Measurements from ENCODE around the gene COTL1. TPM values are rescaled to one million over a fixed set of nuclear protein-coding genes. Genes with fewer than 3 reads are reported as not detected.

The COTL1 gene
- total RNA-seq, 1 donor from 2014 or later, result 16.3 TPM

GRCh38 chr16:84547546-84548061, 70.3 kb downstream of the COTL1 start:
- no peak for ATAC-seq

GRCh38 chr16:84546669-84547545, 71.0 kb downstream of the COTL1 start:
- no peak for ATAC-seq

GRCh38 chr16:84545114-84545737, 72.7 kb downstream of the COTL1 start:
- ATAC-seq, result no peak

GRCh38 chr16:84544031-84544773, 73.7 kb downstream of the COTL1 start:
- no peak for ATAC-seq

- ATAC-seq, result no peak
Measured at GRCh38 chr16:84543253-84543652, 74.6 kb downstream of the COTL1 start.

- no peak for ATAC-seq
Measured at GRCh38 chr16:84541999-84542817, 75.7 kb downstream of the COTL1 start.

- no peak for ATAC-seq
Measured at GRCh38 chr16:84540194-84540593, 77.7 kb downstream of the COTL1 start.

- ATAC-seq, result no peak
Measured at GRCh38 chr16:84538222-84538840, 79.5 kb downstream of the COTL1 start.

GRCh38 chr16:84537491-84538151, 80.3 kb downstream of the COTL1 start:
- ATAC-seq, result no peak

- no peak for ATAC-seq
Measured at GRCh38 chr16:84535851-84536250, 82.0 kb downstream of the COTL1 start.

GRCh38 chr16:84535408-84535807, 82.5 kb downstream of the COTL1 start:
- ATAC-seq, result no peak

- no peak for ATAC-seq
Measured at GRCh38 chr16:84534815-84535214, 83.1 kb downstream of the COTL1 start.

GRCh38 chr16:84532855-84533486, 84.9 kb downstream of the COTL1 start:
- no peak for ATAC-seq

- ATAC-seq, result peak; percentile 72
Measured at GRCh38 chr16:84532291-84532724, 85.6 kb downstream of the COTL1 start.

GRCh38 chr16:84531671-84532111, 86.2 kb downstream of the COTL1 start:
- peak; percentile 62 for ATAC-seq

GRCh38 chr16:84530590-84530989, 87.3 kb downstream of the COTL1 start:
- no peak for ATAC-seq

- ATAC-seq, result no peak
Measured at GRCh38 chr16:84529607-84530006, 88.3 kb downstream of the COTL1 start.

GRCh38 chr16:84528322-84528721, 89.6 kb downstream of the COTL1 start:
- no peak for ATAC-seq

GRCh38 chr16:84527532-84528269, 90.2 kb downstream of the COTL1 start:
- ATAC-seq, result peak; percentile 14

Data from esophagus mucosa (tissue), 1 donor.